ENCODE measurements around the gene PI16.

PI16 gene

GRCh38 chr6:36958775-36959554, 4.4 kb downstream of the PI16 start:
- DNase-seq: no peak

GRCh38 chr6:36959555-36960250, 5.2 kb downstream of the PI16 start:
- no peak for DNase-seq

DNA sequence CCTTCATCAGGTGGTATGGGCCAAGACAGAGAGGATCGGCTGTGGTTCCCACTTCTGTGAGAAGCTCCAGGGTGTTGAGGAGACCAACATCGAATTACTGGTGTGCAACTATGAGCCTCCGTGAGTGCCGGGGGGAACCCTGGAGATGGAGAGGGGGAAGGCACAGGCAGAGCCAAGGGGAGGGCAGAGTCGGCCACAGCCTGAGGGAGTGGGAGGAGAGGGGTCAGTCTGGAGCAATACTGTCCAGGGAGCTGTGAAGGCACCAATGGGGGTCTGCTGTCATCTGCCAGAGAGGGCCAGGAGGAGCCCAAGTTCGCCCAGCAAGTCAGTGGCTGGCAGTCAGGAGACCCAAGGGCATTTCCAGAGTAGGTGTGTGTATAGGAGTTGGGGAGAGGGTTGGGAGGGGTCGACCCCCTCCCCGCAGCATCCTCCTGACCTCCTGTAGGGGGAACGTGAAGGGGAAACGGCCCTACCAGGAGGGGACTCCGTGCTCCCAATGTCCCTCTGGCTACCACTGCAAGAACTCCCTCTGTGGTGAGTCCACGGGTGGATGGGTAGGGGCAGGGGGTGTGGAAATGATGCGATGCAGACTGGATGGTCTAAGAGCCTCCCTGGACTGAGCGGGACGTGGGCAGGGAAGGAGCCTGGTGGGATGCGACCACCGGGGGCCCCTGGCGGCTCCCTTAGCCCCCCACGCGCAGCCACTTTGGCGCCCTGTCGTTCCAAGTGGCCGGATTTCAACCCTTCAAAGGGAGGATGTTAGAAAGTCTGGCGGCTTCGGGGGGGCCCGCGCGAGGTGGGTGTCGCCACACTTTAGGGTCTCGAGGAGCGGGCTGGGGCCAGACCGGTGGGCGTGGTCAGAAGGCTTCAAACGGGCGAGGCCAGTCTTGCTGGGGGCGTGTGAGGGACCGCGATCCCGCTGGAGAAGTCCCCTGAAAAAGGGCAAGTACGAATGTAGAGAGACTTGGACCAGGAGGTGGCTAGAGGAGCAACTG, 7.2 kb downstream of the PI16 start:
- DNase-seq: no peak

GRCh38 chr6:36962874-36963273, 8.3 kb downstream of the PI16 start:
- peak; percentile 78 for DNase-seq

DNA sequence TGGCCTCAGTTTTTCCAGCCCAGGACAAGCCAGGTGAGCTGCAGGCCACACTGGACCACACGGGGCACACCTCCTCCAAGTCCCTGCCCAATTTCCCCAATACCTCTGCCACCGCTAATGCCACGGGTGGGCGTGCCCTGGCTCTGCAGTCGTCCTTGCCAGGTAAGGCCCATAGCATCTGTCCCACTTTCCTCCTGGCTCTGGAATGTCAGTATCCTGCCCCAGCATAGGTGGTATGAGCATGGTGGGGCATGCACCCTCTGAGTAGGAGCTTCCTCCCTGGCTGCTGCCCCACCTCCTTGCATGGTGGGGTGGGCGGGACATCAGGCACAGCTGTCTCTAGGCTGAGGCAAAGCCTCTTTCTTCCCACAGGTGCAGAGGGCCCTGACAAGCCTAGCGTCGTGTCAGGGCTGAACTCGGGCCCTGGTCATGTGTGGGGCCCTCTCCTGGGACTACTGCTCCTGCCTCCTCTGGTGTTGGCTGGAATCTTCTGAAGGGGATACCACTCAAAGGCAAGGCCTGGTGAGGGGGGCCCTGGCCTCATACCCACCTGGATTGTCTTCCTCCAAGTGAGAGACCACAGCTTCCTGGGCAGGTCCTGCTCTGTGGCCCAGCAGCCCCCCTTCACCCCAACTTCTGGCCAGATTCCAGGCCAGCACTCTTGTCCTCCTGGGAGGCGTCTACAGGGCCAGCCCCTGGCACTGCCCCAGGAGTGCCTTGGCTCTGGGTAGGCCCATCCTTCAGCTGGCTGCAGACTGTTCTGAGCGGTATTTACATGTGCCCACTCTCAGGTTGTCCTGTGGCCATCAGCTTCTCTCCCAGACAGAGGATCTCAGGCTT, 9.1 kb downstream of the PI16 start:
- DNase-seq: no peak

GRCh38 chr6:36964349-36964748, 9.8 kb downstream of the PI16 start:
- DNase-seq: no peak

- no peak for DNase-seq
Measured at GRCh38 chr6:36964908-36965307, 10.4 kb downstream of the PI16 start.

DNA sequence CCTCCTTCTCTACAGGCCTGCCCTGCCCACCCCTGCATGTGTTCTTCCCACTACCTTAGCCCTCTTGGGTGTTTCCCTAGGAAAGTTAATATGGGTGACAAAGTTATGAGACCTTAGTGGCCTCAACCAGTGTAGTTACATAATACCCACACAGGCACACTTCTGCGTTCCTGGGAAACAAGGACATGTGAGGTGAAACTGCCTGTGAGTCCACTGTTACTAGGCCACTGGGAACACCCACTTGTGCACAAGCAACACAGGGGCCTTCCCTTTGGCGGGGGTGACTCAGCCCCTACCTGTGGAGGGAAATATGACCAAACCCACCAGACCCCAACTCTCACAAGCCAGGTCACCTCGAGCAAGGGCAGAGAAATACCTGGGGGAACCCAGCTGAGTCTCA, 12.8 kb downstream of the PI16 start:
- DNase-seq: no peak

DNA sequence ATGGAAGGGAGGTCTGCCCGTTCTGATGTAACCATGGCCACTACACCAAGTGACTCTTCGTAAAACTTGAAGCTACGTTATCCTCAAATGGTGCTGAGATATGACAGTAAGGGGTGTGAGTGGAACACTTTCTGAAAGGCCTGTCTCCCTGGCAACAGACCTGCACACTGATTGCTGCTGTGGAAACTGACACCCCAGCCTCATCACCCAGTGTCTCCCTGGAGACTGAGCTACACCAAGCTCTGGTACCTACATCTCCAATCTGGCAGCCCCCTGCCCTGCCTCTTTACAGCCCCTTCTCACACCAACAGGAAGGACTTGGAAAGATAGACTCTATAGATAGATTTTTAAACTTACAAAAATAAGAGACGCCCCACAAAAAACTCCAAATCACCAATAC, 13.2 kb downstream of the PI16 start:
- no peak for DNase-seq

DNA sequence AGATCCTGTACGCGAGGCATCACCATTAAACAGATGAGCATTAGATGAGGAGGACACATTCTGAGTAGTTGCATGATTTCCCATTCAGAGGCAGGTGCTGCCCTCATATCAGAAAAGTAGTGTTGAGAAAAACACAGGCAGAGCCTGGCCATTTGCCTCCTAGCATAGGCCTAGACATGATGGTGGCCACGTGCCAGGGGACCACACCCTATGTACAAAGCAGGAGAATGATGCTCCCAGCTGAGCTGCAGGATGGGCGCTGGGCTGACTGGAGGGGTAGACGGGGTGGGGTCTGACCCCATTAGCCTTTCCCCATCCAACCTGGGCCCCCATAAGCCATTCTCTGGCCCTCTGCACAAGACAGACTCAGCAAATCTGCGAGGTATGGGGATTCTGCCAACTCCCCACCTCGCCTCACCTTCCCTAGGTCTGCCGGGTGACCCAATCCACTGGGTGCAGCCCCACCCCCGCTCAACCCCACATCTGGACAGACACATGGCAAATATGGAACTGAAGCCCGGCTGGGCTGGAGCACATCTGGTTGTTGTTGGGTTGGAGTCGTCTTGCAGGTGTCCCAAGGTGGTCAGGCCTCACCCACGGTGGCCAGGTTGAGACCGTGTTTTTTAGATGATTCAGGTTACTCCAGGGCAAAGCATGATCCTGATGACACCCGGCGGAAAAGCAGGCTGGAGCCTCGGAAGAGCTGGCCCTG, 13.9 kb downstream of the PI16 start:
- no peak for DNase-seq

DNA sequence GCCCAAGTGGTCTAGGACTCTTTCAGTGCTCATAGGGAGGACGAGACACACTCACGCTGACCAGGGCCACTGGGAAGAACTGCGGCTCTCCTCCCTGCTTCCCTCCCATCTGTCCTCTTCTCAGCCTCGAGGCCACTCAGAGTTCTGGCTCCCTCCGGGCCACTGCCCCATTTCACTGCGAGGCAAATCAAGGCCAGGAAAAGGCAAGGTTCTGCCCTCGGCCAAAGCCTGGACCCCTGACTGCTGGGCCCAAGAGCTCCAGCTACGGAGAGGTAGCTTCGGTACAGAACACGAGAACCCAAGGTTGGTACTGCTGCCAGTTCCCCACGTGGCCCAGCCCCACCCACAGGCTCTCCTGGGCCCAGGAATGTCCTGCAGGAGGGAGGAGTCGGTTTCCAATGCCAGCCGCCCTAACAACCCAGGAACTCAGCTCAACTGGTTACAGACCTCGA, 14.7 kb downstream of the PI16 start:
- DNase-seq: no peak

- no peak for DNase-seq
Measured at GRCh38 chr6:36969988-36970891, 15.7 kb downstream of the PI16 start.

GRCh38 chr6:36970892-36971842, 16.6 kb downstream of the PI16 start:
- DNase-seq: no peak

GRCh38 chr6:36971921-36972673, 17.6 kb downstream of the PI16 start:
- DNase-seq: no peak

DNA sequence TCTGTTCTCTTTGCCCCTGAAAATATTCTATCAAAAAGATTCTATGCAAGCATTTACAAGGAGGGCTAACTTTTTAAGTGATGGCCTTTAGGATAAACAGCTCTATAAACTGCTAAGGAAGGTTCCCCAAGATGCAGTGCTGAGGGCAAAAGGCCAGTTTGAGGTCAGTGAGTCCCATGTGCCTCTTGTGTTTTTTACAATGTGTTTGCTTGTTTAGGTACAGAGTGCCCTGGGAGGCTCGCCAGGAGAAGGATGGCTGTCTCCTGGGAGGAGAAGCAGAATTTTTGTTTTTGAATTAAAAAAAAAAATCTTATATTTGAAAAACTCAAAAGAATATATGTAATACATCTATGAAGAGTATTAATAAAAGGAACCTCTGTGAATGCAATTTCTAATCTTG, 18.7 kb downstream of the PI16 start:
- no peak for DNase-seq

- no peak for DNase-seq
Measured at GRCh38 chr6:36973647-36974046, 19.1 kb downstream of the PI16 start.

DNA sequence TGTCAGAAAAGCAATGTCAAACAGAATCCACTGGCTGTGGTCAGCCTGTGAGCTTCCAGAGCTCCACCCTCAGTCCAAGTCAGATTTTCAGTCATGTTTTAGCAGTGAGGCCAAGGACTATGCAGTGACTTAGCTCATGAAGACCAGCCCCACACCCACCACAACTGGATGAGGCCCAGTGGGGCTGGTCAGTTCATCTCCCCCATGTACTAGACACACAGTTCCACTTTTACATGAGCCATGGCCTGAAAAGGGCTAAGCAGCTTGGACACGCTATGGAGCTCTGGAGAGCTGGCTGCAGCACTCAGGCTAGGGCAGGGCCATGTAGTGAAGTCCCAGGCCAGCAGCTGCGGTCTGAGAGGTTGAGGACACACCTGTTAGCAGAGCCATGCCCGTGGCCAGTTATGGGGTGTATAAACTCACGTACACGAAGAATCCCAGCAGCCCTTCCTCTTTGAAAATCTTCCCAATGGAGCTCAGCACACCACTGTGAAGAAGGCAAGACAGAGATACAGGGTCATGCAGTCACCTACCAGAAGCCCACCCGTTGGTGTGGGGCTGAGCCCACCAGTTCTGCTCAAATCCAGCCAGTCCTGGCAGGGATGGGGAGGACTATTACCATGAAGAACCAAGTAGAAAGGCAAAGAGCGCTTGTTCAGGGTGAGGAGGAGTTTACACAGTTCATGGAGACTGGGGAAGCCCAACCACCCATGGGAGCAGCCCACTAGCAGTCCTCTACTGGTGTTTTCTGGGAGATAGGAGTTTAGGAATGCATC, 20.9 kb downstream of the PI16 start:
- DNase-seq: no peak

DNA sequence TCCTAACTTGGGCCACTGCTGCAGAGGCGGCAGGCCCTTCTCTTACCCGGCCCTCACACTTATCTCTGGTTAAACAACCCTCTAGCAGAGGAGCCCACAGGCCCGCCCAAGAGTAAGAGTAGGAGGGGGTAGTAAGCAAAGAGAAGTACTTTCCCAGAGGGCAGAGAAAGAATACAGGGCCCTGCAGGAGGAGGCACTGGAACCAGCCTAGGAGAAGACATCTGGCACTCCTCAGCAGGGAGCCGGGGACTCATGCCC, 21.4 kb downstream of the PI16 start:
- DNase-seq: no peak
